ENCODE results near the gene SLC25A28. TPM values are rescaled to one million over a fixed set of nuclear protein-coding genes. Genes with fewer than 3 reads are reported as not detected.

Gene SLC25A28
- total RNA-seq, 1 donor from 2014 or later: 50.1 TPM

- H3K36me3 ChIP-seq: no peaks in the 10 kb centered on the region
- intact Hi-C loops (cut with DNase I): no loop called here
- TF ChIP-seq, protein P1, sequence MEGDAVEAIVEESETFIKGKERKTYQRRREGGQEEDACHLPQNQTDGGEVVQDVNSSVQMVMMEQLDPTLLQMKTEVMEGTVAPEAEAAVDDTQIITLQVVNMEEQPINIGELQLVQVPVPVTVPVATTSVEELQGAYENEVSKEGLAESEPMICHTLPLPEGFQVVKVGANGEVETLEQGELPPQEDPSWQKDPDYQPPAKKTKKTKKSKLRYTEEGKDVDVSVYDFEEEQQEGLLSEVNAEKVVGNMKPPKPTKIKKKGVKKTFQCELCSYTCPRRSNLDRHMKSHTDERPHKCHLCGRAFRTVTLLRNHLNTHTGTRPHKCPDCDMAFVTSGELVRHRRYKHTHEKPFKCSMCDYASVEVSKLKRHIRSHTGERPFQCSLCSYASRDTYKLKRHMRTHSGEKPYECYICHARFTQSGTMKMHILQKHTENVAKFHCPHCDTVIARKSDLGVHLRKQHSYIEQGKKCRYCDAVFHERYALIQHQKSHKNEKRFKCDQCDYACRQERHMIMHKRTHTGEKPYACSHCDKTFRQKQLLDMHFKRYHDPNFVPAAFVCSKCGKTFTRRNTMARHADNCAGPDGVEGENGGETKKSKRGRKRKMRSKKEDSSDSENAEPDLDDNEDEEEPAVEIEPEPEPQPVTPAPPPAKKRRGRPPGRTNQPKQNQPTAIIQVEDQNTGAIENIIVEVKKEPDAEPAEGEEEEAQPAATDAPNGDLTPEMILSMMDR (IDR thresholded peaks at IDR 0.05): no peak
Measured at GRCh38 chr10:99562631-99563030, 57.6 kb downstream of the SLC25A28 start.

More at GRCh38 chr10:99562631-99563030, 57.6 kb downstream of the SLC25A28 start:
- H3K4me3 ChIP-seq: no peak overlapping the region
- peaks cover 5% of the 10 kb centered on the region for H3K27me3 ChIP-seq (ENCODE audit: low read depth)
- no peaks in the 10 kb centered on the region for H3K4me1 ChIP-seq
- H3K9me3 ChIP-seq: no peaks in the 10 kb centered on the region
- DNase-seq: no peak
- no peak overlapping the region for H3K27ac ChIP-seq
- no peak for ATAC-seq

Other genes starting within 250 kb of the SLC25A28 start
- 16.9 TPM for gene GOT1, start 189.8 kb downstream of the SLC25A28 start, total RNA-seq
- gene NKX2-3, start 87.5 kb downstream of the SLC25A28 start, total RNA-seq: not detected
- gene ENTPD7, start 39.1 kb upstream of the SLC25A28 start, total RNA-seq: 8.1 TPM
- 33.1 TPM for gene COX15, start 111.7 kb upstream of the SLC25A28 start, total RNA-seq
- 16.4 TPM for gene CUTC, start 111.8 kb upstream of the SLC25A28 start, total RNA-seq
- gene ABCC2, start 162.2 kb upstream of the SLC25A28 start, total RNA-seq: 1.9 TPM